ENCODE measurements around the gene GNAL. TPM values are rescaled to one million over a fixed set of nuclear protein-coding genes. Genes with fewer than 3 reads are reported as not detected.

The GNAL gene
- total RNA-seq, 1 donor from 2014 or later = 4.5 TPM

DNA sequence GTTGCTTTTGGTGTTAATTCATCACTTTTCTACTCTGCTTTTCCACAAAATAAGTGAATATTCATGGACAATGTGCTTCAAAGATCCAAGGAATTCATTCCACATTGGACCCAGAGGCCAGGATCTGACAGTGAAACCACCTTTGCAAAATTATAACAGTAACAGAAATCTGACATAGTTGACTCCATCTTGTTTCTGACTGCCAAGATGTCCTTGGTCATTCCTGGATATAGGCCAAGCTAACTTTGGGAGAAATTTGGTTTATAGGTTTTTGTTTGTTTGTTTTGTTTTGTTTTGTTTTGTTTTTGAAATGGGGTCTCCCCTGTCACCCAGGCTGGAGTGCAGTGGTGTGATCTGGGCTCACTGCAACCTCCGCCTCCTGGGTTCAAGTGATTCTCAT lies 208.7 kb downstream of the GNAL start:
- no peak for DNase-seq (ENCODE audit: low read depth)
- Histone ChIP-seq H4K20me1 (ENCODE audit: insufficient read depth, low read length) (no peaks in the 10 kb centered on the region), H3K4me1 (ENCODE audit: insufficient read depth, low read length) (peaks cover 3% of the 10 kb centered on the region), H3K79me2 (ENCODE audit: insufficient read depth, low read length) (no peaks in the 10 kb centered on the region), H3K4me3 (ENCODE audit: insufficient read depth, low read depth, low read length) (no peak overlapping the region), H3K9ac (ENCODE audit: low read length) (no peak overlapping the region), H3K27me3 (ENCODE audit: insufficient read depth, low read length) (no peaks in the 10 kb centered on the region), H3K27ac (ENCODE audit: low read depth, low read length) (no peak overlapping the region), H3K9me3 (ENCODE audit: insufficient read depth, low read depth, low read length) (no peaks in the 10 kb centered on the region), H3K36me3 (ENCODE audit: insufficient read depth, low read length) (peaks cover 3% of the 10 kb centered on the region), H2AFZ (ENCODE audit: low read depth, low read length) (no peak overlapping the region), H3K4me2 (ENCODE audit: low read length) (no peak overlapping the region)
- FAIRE-seq = no peak
- Mint-ChIP-seq H3K36me3 (ENCODE audit: low read depth, unreplicated experiment) (peaks cover 25% of the 10 kb centered on the region), H3K4me1 (ENCODE audit: low read depth, unreplicated experiment) (no peaks in the 10 kb centered on the region), H3K9me3 (ENCODE audit: unreplicated experiment) (no peaks in the 10 kb centered on the region), H3K4me3 (ENCODE audit: unreplicated experiment) (no peak overlapping the region), H3K27ac (ENCODE audit: unreplicated experiment) (no peak overlapping the region), H3K27me3 (ENCODE audit: low read depth, unreplicated experiment) (no peaks in the 10 kb centered on the region)
- TF ChIP-seq CTCF (IDR thresholded peaks at IDR 0.05; ENCODE audit: insufficient read depth, low read depth, low read length) (no peak), EZH2 (IDR thresholded peaks at IDR 0.05; ENCODE audit: insufficient read depth, low read length) (no peak)

DNA sequence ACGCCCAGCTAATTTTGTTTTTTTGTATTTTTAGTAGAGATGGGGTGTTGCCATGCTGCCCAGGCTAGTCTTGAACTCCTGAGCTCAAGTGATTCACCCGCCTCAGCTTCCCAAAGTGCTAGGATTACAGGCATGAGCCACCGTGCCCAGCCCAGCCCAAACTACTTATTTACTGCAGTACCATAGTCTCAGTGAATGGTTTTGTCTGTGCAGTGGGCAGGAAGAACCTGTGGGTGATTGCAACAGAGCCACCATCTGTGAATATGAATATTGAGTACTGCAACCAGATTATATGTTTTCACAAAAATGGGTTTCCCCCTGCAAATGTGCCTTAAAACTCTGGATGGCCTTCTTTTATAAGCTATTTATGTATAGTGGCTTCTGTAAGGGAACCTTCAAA lies 210.0 kb downstream of the GNAL start:
- Histone ChIP-seq H3K4me2 (ENCODE audit: low read length) (no peak overlapping the region), H2AFZ (ENCODE audit: low read depth, low read length) (no peak overlapping the region), H4K20me1 (ENCODE audit: insufficient read depth, low read length) (no peaks in the 10 kb centered on the region), H3K79me2 (ENCODE audit: insufficient read depth, low read length) (no peaks in the 10 kb centered on the region), H3K27me3 (ENCODE audit: insufficient read depth, low read length) (no peaks in the 10 kb centered on the region), H3K27ac (ENCODE audit: low read depth, low read length) (no peak overlapping the region), H3K36me3 (ENCODE audit: insufficient read depth, low read length) (peaks cover 3% of the 10 kb centered on the region), H3K9ac (ENCODE audit: low read length) (no peak overlapping the region), H3K4me3 (ENCODE audit: insufficient read depth, low read depth, low read length) (no peak overlapping the region), H3K9me3 (ENCODE audit: insufficient read depth, low read depth, low read length) (no peaks in the 10 kb centered on the region), H3K4me1 (ENCODE audit: insufficient read depth, low read length) (peaks cover 1% of the 10 kb centered on the region)
- no peak for FAIRE-seq
- Mint-ChIP-seq H3K27me3 (ENCODE audit: low read depth, unreplicated experiment) (no peaks in the 10 kb centered on the region), H3K4me1 (ENCODE audit: low read depth, unreplicated experiment) (no peaks in the 10 kb centered on the region), H3K36me3 (ENCODE audit: low read depth, unreplicated experiment) (peaks cover 25% of the 10 kb centered on the region), H3K4me3 (ENCODE audit: unreplicated experiment) (no peak overlapping the region), H3K9me3 (ENCODE audit: unreplicated experiment) (no peaks in the 10 kb centered on the region), H3K27ac (ENCODE audit: unreplicated experiment) (no peak overlapping the region)
- no peak for DNase-seq (ENCODE audit: low read depth)
- TF ChIP-seq EZH2 (IDR thresholded peaks at IDR 0.05; ENCODE audit: insufficient read depth, low read length) = no peak

DNA sequence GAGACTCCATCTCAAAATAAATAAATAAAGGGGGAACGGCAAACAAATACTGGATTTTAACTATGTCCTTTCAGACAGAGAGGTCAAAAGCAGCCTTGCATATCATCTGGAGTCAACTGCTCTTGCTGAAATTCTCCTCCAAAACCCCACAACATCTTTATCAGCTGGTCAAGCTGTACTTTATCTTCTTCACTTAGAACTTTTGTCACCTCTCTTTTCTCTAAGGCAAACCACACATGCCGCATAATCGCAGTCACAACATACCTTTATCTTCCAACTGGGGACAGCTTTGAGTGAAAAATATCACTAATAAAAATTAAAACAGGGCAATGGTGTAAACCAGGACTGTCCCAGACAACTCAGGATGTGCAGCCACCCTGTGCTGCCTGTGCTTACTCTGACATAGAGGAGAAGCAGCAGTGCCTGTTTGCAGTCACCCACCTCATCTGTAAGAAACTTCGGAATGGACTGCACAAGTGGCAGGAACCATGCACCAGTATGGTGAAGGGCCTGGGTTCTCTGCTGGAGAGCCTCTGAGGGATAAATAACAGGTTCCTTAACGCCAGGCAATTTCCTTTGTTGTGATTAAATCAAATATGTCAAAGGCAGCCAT lies 212.9 kb downstream of the GNAL start:
- Histone ChIP-seq H2AFZ (ENCODE audit: low read depth, low read length) (no peak overlapping the region), H3K27ac (ENCODE audit: low read depth, low read length) (no peak overlapping the region), H4K20me1 (ENCODE audit: insufficient read depth, low read length) (no peaks in the 10 kb centered on the region), H3K79me2 (ENCODE audit: insufficient read depth, low read length) (no peaks in the 10 kb centered on the region), H3K36me3 (ENCODE audit: insufficient read depth, low read length) (no peaks in the 10 kb centered on the region), H3K4me1 (ENCODE audit: insufficient read depth, low read length) (no peaks in the 10 kb centered on the region), H3K9ac (ENCODE audit: low read length) (no peak overlapping the region), H3K9me3 (ENCODE audit: insufficient read depth, low read depth, low read length) (no peaks in the 10 kb centered on the region), H3K4me3 (ENCODE audit: insufficient read depth, low read depth, low read length) (no peak overlapping the region), H3K27me3 (ENCODE audit: insufficient read depth, low read length) (no peaks in the 10 kb centered on the region), H3K4me2 (ENCODE audit: low read length) (no peak overlapping the region)
- Mint-ChIP-seq H3K27me3 (ENCODE audit: low read depth, unreplicated experiment) (no peaks in the 10 kb centered on the region), H3K4me1 (ENCODE audit: low read depth, unreplicated experiment) (peaks cover under 1% of the 10 kb centered on the region), H3K9me3 (ENCODE audit: unreplicated experiment) (no peaks in the 10 kb centered on the region), H3K27ac (ENCODE audit: unreplicated experiment) (no peak overlapping the region), H3K4me3 (ENCODE audit: unreplicated experiment) (no peak overlapping the region), H3K36me3 (ENCODE audit: low read depth, unreplicated experiment) (peaks cover 17% of the 10 kb centered on the region)
- DNase-seq (ENCODE audit: low read depth) (no peak), FAIRE-seq (no peak)
- TF ChIP-seq CTCF (IDR thresholded peaks at IDR 0.05; ENCODE audit: insufficient read depth, low read depth, low read length) (no peak), EZH2 (IDR thresholded peaks at IDR 0.05; ENCODE audit: insufficient read depth, low read length) (no peak)
